Gastrocnemius medialis (tissue), 4 donors: Measurements from ENCODE around the gene LONP2. TPM values are rescaled to one million over a fixed set of nuclear protein-coding genes. Genes with fewer than 3 reads are reported as not detected.

Source experiments
- ATAC-seq, 2 donors: fragments of 150-250 bp; one replicate each; pipeline ENCODE4 v1.9.1; 2016
- DNase-seq, 2 donors: peaks; one replicate each; pipeline ENCODE4 v3.0.0-alpha.2; 2019
- H3K27ac ChIP-seq, 4 donors: fragments of 200-600 bp; sonication (generic); 1 replicate in 1 of 4; 2 replicates in 3 of 4; pipeline ENCODE4 v1.5.1; 2016 to 2018; ENCODE audit warnings: mild to moderate bottlenecking in 2 of 4, moderate library complexity in 1 of 4
- H3K27me3 ChIP-seq, 3 donors: fragments of 200-600 bp; sonication (generic) in 2 of 3; 1 replicate in 1 of 3; 2 replicates in 2 of 3; pipeline versions ENCODE4 v1.5.1 to v1.6.0; 2016 to 2019; ENCODE audit warnings: mild to moderate bottlenecking in 1 of 3, moderate library complexity in 1 of 3
- H3K36me3 ChIP-seq, 2 donors: fragments of 200-600 bp; sonication (generic) in 1 of 2; one replicate each; pipeline ENCODE4 v1.5.1; 2017 to 2018
- H3K4me1 ChIP-seq, 2 donors: fragments of 200-600 bp; sonication (generic) in 1 of 2; one replicate each; pipeline ENCODE4 v1.5.1; 2016 to 2017; ENCODE audit warnings: mild to moderate bottlenecking in 2 of 2
- H3K4me3 ChIP-seq, 4 donors: fragments of 200-600 bp; sonication (generic) in 3 of 4; 1 replicate in 1 of 4; 2 replicates in 3 of 4; pipeline ENCODE4 v1.5.1; 2016 to 2019; ENCODE audit warnings: mild to moderate bottlenecking in 2 of 4
- H3K9me3 ChIP-seq, 3 donors: fragments of 200-600 bp; sonication (generic) in 2 of 3; 1 replicate in 1 of 3; 2 replicates in 2 of 3; pipeline ENCODE4 v1.5.1; 2016 to 2019
- CTCF ChIP-seq, 5 experiments: fragments of 450-650 bp in 3 of 5; fragments of 200-600 bp in 2 of 5; sonication (generic) in 2 of 5; IDR thresholded peaks in 4 of 5; conservative IDR thresholded peaks in 1 of 5; 1 replicate in 4 of 5; 2 replicates in 1 of 5; pipeline ENCODE4 v1.5.1; 2016 to 2019; ENCODE audit warnings: antibody characterized with exemption in 5 of 5, mild to moderate bottlenecking in 3 of 5, moderate library complexity in 3 of 5
- POLR2A ChIP-seq, 2 donors: fragments of 450-650 bp; IDR thresholded peaks; one replicate each; pipeline ENCODE4 v1.6.1; 2017; ENCODE audit warnings: antibody characterized with exemption in 2 of 2, mild to moderate bottlenecking in 2 of 2, moderate library complexity in 2 of 2
- in situ Hi-C, 4 donors: fragments of 200-750 bp; cut with MboI; loops; one replicate each; pipeline versions ENCODE4 v1.15.0 to v1.8.0; 2017; ENCODE audit warnings: low sequenced_read_pairs in 4 of 4
- intact Hi-C: fragments of 100-400 bp; cut with DNase I; formaldehyde crosslinking; loops from one replicate; pipeline ENCODE4 v1.15.1; 2023; ENCODE audit warnings: low total_unique reads
- total RNA-seq, 4 donors: library from RNA; depleted of rRNA; stranded (reverse); fragments of >200 nt; gene quantifications; one replicate each; pipeline versions ENCODE4 v1.1.0 to v1.2.3, GENCODE V29; 2016

Gene LONP2
- total RNA-seq, 4 donors from 2014 or later = 33.8 to 45.2 (median 42.4) TPM

- intact Hi-C loops (no loop called here), in situ Hi-C loops (no loop called here)
- H3K4me1 ChIP-seq = peaks cover 0 to 9% of the 10 kb centered on the region in 2 donors
- H3K27ac ChIP-seq = no peak overlapping the region
- H3K36me3 ChIP-seq = peaks cover 0 to 14% of the 10 kb centered on the region in 2 donors
- DNase-seq = no peak
- H3K9me3 ChIP-seq = no peaks in the 10 kb centered on the region
- ATAC-seq = no peak
- H3K27me3 ChIP-seq = no peaks in the 10 kb centered on the region
- H3K4me3 ChIP-seq = no peak overlapping the region
- no peak for TF ChIP-seq CTCF (IDR thresholded peaks at IDR 0.05 in 4 of 5, conservative IDR thresholded peaks at IDR 0.05 in 1 of 5)
- no peak for TF ChIP-seq POLR2A (IDR thresholded peaks at IDR 0.05)
These were observed 48.4 kb downstream of the LONP2 start for GRCh38 chr16:48292452-48292851.

DNA sequence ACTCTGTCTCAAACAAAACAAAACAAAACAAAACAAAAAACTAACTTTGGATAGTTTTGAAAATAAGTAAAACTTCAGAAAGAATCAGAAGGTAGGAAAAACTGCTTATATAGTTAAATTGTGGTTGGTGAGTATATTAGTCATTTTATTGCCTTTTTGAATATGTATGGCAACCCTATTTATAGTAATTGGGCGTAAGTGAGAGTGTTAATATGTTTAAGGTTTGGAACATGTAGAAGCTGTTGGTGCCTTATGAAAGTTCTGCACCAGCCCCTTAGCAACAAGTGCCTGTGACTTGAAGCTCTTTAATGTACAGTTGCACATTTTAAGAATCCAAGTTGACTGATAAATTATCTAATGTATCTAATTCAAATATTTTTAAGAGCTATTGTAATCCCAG, 50.6 kb downstream of the LONP2 start:
- Histone ChIP-seq H3K36me3 (peaks cover 0 to 16% of the 10 kb centered on the region in 2 donors), H3K4me3 (no peak overlapping the region), H3K27me3 (no peaks in the 10 kb centered on the region), H3K9me3 (no peaks in the 10 kb centered on the region), H3K27ac (no peak overlapping the region), H3K4me1 (peaks cover 0 to 9% of the 10 kb centered on the region in 2 donors)
- intact Hi-C loops (no loop called here), in situ Hi-C loops (no loop called here)
- no peak for DNase-seq
- ATAC-seq = no peak
- TF ChIP-seq CTCF (IDR thresholded peaks at IDR 0.05 in 4 of 5, conservative IDR thresholded peaks at IDR 0.05 in 1 of 5) (no peak), POLR2A (IDR thresholded peaks at IDR 0.05) (no peak)

DNA sequence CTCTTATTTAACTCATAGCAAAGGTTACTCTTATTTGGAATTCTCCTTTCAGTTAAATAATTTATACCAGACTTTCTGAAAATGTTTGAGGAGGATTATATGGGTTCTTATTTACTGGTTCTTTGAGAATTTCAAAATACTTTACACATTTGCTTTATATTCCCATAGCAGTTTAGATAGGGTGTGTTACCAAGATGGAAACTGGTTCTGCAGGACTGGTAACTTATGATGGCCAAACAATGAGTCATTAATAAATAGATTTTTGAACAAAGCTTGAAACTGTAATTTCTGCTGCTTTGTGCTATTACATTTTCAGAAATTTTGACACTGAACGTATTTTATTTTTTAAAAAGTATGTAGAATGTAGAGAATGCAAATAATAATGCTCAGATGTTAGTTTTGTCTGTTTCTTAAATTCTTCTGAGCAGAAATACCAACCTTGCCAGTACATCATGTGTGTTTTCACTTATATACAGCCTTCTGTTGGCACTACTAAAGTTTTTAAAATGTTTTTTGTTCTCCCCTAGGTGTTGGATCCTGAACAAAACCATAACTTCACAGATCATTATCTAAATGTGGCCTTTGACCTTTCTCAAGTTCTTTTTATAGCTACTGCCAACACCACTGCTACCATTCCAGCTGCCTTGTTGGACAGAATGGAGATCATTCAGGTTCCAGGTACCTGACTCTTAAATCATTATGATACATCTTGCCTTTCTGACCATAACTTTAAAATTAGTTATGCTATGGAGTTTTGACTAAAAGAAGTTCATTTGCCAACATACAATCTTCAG, 51.6 kb downstream of the LONP2 start:
- H3K27ac ChIP-seq = no peak overlapping the region
- ATAC-seq (no peak), DNase-seq (no peak)
- no peaks in the 10 kb centered on the region for H3K9me3 ChIP-seq
- H3K27me3 ChIP-seq = no peaks in the 10 kb centered on the region
- peaks cover 0 to 9% of the 10 kb centered on the region in 2 donors for H3K4me1 ChIP-seq
- in situ Hi-C loops = no loop called here
- intact Hi-C loops = no loop called here
- TF ChIP-seq POLR2A (IDR thresholded peaks at IDR 0.05) (no peak), CTCF (IDR thresholded peaks at IDR 0.05 in 4 of 5, conservative IDR thresholded peaks at IDR 0.05 in 1 of 5) (no peak)
- peaks cover 0 to 20% of the 10 kb centered on the region in 2 donors for H3K36me3 ChIP-seq
- no peak overlapping the region for H3K4me3 ChIP-seq

DNA sequence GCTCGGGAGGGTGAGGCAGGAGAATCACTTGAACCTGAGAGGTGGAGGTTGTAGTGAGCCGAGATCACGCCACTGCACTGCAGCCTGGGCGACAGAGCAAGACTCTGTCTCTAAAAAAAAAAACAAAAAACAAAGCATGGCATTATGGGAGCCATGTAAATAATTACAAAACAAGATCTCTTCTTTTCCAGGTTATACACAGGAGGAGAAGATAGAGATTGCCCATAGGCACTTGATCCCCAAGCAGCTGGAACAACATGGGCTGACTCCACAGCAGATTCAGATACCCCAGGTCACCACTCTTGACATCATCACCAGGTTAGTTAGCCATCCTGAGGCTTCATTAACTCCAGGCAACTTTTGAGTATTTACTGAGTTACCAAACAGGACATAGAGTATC, 55.4 kb downstream of the LONP2 start:
- no peak for DNase-seq
- no peak overlapping the region for H3K27ac ChIP-seq
- in situ Hi-C loops = no loop called here
- no peaks in the 10 kb centered on the region for H3K9me3 ChIP-seq
- no peak overlapping the region for H3K4me3 ChIP-seq
- peaks cover 0 to 33% of the 10 kb centered on the region in 2 donors for H3K36me3 ChIP-seq
- no peak for ATAC-seq
- intact Hi-C loops = no loop called here
- no peaks in the 10 kb centered on the region for H3K27me3 ChIP-seq
- H3K4me1 ChIP-seq = peaks cover 0 to 9% of the 10 kb centered on the region in 2 donors
- TF ChIP-seq POLR2A (IDR thresholded peaks at IDR 0.05) (no peak), CTCF (IDR thresholded peaks at IDR 0.05 in 4 of 5, conservative IDR thresholded peaks at IDR 0.05 in 1 of 5) (no peak)
